Measurements from ENCODE around the gene SFRP4. TPM values are rescaled to one million over a fixed set of nuclear protein-coding genes. Genes with fewer than 3 reads are reported as not detected.

The SFRP4 gene
- total RNA-seq: under 0.01 and 0.37 TPM in 2 replicates

GRCh38 chr7:37916673-37917660 lies at the start of gene SFRP4:
SFRP4 (minus strand) TSS chr7:37916817; CDS start chr7:37916537, 280 bp downstream.

GRCh38 chr7:37920305-37920848 lies 3.8 kb upstream of the SFRP4 start, which contains the start of gene EPDR1:
EPDR1 (plus strand) TSS chr7:37920640; CDS start chr7:37920940, 300 bp downstream.

Other genes with a start within 250 kb of the SFRP4 start
- gene GPR141, start 233.1 kb downstream of the SFRP4 start, total RNA-seq: not detected in 2 replicates
- gene NME8, start 68.2 kb downstream of the SFRP4 start, total RNA-seq: not detected in 2 replicates
- 15.1 and 19.1 TPM in 2 replicates for gene EPDR1, start 3.8 kb upstream of the SFRP4 start, total RNA-seq

Measured in subcutaneous preadipocyte (primary cell).